NCI-H446 treated with DMSO at 0.1 percent for 48 hours (cell line): ENCODE measurements around the gene C22orf15.

Experiments
- DNase-seq: peaks from one replicate; lab custom pipeline; 2025; lab: John Stamatoyannopoulos, UW

Gene C22orf15

DNA sequence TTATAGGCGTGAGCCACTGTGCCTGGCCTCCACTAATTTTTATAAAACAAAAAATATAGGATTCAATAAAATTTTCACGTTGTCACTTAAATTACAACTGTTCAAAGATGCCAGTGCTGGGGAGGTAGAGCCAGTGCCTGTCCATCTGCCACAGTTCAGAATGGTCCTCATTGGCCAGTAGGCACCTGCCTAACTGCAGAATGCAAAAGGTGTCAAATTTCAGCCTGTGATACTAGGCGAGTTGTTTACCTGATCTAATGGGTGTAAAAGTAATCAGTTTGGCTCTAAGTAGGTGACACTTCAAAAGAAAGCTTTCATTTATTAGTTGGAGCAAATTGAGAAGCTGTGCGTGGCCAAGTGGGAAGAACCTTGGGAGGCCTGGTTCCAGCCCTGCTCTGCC lies 26.3 kb downstream of the C22orf15 start:
- no peak for DNase-seq

DNA sequence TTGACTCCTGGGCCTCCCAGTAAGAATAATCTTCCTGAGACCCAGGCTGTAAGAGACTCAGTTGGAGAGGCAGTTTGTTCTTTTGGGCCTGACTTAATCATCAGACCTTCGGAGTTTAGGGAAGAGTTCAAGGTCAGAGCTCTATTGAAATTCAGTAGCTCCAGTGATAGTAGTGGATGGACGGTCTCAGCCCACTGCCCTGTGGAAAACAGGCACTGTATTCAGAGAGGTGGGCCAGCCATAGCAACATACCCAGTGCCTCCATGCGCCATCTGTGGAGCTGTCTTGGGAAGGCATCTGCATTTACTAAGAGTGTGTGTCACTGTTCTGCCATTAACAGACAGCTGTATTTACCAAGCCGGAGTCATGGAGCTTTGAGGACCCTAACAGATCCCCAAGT lies 26.8 kb downstream of the C22orf15 start:
- DNase-seq = no peak

DNA sequence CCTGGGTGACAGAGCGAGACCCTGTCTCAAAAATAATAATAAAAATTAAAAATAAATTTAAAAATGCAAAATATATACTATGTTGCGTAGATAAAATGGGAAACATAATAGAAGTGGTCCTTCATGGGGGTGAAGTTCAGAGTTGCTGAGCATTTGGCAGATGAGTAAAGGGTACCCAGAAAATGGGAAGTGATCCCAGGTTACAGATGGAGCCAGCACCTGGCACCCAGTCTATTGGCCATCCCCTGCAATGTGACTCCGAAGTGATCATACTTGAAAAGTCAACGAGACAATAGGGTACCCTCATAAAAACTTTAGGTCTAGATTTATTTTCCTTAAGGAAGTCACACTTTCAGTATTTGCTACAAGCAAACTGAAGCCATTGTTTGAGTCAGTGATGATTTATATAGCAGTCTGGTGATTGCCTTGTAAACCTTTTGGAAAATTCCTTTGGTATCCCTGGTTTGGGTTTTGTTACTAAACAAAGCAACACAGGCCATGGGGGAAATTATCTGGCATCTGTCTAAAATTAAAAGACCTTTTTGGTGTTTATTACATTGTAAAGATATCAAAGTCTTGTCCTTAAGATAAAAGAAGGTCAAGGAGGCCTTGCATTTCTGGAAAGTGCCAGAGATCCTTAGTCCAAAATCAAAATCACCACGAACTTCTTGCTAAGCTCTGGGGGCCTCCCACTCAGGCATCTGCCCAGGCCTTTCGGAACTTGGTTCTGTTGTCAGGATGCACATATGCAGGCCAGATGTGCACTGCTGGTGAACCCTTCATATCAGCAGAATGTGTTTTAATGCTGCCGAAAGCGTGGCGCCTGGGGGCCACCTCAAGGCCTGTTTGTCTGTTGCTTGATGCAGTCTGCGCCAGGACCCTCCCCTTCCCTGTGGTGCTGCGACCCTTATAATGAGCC lies 28.3 kb downstream of the C22orf15 start:
- DNase-seq = no peak

DNA sequence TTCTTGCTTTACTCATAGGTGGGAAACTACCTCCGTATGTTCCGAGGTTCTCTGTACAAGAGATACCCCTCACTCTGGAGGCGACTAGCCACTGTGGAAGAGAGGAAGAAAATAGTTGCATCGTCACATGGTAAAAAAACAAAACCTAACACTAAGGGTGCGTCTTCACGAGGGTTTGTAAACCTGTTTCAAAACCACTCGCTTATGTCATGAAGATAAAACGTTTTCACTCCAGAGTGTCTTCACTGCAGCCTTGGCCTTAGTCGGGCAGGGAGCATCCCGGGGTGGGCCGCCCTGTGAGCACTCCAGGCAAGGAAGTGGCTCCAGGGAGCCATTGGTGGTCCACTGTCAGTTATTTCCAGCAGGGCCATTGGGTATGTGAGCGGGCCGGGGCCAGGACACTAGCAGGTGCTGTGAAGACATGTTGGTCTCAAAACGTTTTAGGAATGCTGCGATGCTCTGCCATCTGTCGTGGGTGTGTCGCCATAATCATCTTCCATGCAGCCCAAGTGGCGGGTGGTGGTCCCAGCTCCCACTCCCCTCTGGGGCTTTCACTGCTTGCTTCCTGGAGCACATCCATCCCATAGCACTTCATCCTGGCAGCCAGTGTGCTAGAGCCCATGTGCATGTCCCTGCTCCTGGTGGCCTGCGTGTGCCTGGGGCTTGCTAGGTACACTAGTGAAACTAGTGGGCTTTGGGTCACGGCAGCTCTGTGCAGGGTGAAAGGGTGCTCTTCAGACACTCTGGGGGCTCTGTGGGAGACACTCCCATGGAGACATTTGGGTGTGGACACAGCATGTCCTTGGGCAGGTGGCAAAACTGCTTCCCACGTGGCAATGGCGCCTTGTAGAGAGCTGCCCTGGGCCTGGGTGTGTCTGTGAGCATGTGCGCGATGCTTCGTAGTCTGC lies 29.2 kb downstream of the C22orf15 start:
- DNase-seq = no peak

DNA sequence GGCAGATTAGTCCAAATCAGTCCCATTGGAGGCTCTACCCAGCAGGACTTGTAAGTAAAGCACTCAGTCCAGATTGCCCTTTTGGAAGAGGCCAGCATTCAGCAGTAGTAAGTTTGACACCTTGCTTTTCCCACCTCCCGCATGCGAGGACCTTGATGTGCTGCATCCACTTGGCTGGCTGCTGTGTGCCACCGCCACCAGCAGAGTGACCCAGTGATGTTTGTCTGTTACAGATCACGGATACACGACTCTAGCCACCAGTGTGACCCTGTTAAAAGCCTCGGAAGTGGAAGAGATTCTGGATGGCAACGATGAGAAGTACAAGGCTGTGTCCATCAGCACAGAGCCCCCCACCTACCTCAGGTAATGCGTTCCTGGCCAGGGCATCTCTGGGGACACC lies 30.5 kb downstream of the C22orf15 start:
- DNase-seq = no peak

DNA sequence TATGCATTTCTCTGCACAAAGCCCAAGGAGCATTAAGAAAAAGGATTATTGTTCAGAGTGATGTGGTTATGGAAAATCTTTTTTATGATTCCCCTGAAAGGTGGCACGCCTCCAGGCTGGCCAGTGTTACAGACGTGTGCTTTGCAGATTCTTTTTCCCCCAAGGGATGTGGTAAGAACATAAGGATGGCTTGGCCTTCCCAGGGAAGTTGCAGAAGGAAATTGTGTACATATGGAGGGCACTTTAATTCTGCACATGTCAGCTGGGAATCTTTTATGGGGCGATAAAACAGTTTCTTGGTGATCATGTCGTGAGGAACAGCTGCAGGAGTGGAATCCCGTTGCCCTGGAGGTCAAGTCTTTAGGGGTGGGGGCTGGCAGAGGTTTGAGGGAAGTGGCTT lies 33.7 kb downstream of the C22orf15 start:
- DNase-seq = no peak

DNA sequence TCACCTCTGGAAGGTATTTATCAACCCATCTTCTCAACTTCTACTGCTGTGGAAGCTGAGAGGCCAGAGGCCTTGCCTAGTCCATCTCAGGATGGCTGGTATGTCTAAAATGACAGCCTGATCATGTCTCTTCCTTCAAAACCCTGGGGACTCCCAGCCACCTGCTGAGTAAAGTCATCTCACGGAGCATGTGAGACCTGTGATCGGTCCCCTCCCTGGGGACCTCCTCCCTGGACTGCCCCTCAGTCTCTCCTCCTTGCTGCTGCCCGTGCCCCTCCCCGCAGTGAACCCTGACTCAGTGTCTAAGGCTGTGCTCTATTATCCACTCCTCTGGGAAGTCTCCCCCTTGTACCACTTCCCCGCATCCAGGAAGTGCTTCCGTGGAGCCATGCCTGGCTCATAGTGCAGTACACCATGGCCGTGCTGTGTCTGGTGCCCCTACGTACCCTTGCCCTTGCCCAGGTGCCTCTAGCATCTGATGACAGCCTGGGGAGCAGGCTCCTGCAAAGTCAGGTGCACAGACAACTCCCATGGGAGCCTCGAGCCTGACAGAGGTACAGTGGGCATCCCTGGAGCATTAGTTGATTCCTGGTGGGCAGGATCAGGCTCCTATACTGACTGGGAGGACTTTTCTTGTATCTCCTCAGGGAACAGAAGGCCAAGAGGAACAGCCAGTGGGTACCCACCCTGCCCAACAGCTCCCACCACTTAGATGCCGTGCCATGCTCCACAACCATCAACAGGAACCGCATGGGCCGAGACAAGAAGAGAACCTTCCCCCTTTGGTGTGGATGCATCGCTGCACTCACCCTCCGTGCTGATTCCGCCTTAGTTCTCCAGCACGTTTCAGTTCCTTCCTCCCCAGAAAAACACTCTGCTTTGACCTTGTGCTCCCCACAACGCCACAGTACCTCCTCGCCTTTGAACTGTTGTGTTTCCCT lies 37.8 kb downstream of the C22orf15 start:
- no peak for DNase-seq

DNA sequence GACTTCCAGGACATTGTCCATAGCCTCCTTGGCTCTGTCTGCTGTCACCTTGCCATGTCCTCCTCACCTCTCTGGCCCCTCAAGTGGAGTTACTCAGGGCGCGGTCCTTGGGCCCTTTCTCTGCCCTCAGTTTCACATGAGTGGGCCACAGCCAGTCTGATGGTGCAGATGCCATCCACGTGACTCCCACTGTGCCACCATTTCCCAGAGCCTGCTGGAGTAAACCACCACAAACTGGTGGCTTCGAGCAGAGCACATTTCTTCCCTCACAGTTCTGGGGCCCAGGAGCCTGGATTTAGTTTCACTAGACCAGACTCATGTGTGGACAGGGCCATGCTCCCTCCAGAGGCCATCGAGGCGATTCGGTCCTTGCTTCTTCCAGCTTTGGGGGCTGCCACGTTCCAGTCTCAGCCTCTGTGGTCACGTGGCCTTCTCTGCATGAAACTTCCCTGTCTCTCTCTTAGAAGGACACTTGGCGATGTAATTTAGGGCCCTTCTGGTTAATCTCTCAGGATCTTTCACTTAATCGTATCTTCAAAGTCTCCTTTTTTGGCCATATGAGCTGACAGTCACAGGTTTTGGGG lies 38.5 kb downstream of the C22orf15 start:
- DNase-seq = no peak

DNA sequence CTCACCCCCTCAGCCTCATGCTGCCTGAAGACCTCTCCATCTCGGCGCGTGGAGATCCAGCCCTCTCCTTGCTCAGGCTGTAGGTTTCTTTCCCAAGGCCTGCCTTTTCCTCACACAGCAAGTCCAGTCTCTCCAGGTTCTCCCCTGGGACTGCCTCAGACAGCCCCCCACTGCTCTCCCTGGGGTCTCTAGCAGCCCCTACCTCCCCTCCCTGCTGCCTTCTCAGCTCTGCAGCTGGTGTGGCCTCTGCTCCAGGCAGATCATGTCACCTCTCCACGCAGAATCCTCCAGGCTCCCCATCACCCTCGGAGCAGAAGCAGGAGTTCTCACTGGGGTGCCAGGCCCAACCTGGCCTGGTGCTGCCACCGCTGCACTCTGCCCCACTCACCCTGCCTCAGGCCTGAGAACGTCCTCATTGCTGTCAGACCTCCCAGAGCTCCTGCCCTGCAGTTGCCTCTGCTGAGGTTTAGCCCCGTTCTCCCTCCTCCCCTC lies 39.1 kb downstream of the C22orf15 start:
- DNase-seq = no peak

DNA sequence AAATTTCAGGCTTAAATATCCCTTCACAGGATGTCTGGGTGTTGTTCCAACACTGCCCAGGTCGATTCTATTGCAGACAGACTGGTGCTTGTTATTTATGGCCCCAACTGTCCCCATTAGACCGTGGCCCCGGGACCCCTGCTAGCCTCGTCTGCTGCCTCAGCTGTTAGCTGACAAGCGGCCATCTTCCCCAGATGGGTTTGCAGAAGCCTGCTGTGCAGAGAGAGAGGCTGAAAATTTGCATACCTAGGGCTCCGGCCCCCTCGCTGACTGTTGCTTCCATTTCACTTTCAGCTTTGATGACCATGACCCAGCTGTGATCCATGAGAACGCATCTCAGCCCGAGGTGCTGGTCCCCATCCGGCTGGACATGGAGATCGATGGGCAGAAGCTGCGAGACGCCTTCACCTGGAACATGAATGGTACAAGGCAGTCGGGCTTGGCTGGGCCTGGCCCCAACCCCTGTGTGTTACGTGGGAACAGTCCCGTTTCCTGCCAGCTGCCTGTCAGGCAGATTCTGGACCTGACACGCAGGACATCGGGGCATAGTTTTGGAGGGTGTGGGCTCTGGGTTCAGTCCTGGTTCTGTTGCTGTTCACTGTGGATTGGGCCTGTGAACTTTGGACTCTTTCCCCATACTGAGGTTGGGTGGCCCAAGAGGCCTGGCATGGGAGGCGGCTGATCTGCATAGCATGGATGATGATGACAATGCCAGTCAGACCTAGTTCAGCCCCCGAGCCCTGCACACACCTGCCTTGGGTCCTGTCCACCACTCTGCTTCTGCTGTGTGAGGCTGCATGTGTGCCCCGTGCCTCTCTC lies 40.4 kb downstream of the C22orf15 start:
- no peak for DNase-seq

DNA sequence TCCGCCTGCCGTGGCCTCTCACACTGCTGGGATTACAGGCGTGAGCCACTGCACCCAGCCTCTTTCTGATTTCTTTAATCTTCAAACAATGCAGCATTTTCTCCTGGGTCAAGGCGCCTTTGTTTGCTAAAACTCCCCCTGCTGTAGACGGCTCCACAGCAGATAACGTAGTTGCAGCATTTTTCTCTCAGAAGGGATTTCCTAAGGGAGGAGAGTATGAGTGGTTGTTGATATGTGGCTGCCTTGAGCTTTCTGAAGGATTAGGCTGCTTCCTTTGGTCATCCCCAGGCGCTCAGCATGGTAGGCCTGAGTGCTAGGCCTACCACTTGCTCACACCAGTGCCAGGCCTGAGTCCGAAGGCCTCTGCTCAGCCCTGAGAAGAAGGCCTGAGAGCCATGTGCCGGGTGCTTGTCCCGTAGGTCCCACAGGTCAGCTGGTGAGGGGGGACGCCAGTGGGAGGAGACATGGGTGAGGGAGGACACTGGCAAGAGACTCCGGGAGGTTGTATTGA lies 42.0 kb downstream of the C22orf15 start:
- DNase-seq = no peak

DNA sequence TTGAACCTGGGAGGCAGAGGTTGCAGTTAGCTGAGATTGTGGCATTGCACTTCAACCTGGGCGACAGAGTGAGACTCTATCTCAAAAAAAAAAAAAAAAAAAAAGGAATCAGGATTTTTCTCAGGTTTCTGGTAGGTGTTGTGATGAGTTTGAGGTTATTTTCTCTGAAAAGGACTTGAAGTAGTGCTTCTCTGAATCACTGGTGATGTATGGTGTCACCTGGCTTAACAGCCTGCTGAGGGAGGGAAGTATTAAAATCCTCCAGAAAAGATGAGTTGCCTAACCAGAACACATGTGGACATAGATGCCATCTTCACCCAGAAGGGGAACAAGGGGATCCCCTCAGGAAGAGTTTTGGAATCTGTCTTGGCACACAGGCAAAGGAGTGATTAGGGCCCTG lies 44.0 kb downstream of the C22orf15 start:
- DNase-seq = no peak

DNA sequence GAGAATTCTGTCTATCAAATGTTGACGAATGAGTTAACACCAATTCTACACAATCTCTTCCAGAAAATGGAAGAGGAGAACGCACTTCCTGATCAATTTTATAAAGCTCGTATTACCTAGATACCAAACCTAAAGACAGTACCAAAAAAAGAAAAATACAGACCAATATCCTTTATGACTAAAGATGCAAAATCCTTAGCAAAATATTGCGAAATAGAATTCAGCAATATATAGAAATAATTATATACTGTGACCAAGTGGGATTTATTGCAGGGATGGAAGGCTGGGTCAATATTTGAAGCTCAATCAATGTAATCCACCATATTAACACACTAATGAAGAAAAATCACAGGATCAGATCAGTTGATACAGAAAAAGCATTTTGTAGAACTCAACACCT lies 49.6 kb downstream of the C22orf15 start:
- DNase-seq = no peak
